Dermis microvascular lymphatic vessel endothelial cell (primary cell): ENCODE measurements around the gene SAPCD2. TPM values are rescaled to one million over a fixed set of nuclear protein-coding genes. Genes with fewer than 3 reads are reported as not detected.

Source experiments
- DNase-seq, 2 donors: peaks; one replicate each; pipeline versions ENCODE4 v3.0.0 to v3.0.0-alpha.2; 2010; ENCODE audit warnings: low read depth in 2 of 2
- total RNA-seq: library from RNA; depleted of rRNA; stranded (reverse); fragments of >200 nt; gene quantifications from 2 replicates; pipeline ENCODE4 v1.2.1, GENCODE V29; 2014

Gene SAPCD2
- total RNA-seq, 1 donor from 2014 or later = 10.3 TPM

DNA sequence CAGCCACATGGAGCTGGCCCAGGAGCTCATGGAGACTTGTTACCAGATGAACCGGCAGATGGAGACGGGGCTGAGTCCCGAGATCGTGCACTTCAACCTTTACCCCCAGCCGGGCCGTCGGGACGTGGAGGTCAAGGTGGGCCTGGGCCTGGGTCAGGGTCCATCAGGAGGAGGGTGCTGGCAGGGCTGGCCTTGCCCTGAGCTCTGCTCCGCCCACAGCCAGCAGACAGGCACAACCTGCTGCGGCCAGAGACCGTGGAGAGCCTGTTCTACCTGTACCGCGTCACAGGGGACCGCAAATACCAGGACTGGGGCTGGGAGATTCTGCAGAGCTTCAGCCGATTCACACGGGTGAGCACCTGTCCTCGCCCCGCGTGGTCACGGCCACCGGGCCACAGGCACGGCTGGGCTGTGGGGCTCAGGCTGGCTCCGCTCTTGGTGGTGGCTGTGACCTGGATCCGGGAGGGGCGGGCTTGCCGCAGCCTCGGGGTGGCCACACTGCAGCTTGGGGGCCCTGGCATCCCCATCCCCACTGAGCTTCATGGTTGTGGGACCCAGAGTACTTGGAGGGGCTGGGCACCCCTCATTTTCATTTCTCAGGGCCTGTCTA, 37.1 kb upstream of the SAPCD2 start:
- DNase-seq = no peak

DNA sequence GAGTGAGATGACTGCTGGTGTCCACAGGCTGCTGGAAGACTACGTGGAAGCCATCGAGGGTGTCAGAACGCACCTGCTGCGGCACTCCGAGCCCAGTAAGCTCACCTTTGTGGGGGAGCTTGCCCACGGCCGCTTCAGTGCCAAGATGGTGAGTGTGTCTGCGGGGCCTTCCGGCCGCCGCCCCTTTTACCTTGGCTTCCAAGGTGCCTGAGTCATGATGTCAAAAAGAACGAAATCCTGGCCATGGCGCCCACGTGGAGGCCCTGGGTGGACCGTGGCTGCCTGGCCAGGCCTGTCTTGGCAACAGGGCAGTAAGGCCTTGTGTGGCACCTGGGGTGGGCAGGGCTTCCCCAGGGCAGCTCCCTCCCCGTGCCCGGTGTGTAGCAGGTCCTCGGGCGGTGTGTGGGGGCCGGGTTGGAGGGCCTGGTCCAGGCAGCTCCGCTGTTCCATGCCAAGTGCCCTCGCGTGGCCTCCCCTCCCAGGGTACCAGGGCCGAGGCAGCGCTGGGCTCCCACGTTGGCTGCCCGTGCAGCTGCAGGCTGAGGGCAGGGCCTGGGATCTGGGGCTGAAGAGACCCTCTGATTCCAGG, 36.4 kb upstream of the SAPCD2 start:
- no peak for DNase-seq

DNA sequence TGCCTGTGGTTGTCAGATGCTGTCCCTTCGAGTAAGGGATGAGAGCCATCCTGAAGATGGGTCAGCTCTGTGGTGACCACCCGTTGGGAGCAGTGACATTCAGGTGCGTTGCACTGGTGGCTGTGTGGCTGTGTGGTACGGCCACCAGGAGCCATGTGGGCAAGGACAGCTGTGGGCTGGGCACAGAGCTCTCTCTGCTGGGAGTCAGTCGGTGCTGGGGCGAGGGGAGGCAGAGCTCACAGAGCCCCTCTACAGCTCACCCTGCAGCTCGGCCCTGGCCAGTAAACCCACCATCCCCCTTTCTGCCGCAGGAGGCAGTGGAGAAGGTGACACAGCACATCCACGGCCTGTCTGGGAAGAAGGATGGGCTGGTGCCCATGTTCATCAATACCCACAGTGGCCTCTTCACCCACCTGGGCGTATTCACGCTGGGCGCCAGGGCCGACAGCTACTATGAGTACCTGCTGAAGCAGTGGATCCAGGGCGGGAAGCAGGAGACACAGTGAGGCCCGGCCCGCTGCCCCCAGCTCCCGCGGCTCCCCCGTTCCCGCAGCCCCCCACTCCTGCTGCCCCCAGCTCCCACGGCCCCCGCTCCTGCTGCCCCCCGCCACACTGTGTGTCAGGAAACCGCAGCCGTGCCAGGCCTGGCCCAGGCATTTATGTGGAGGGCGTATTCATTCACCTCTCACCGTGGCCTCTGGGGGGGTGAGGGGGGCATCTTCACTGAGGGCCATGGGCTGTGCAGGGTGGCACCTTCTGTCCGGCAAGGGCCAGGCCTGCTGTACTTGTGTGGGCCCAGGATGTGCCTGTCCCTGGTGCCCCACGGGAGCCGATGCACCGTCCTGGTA, 35.7 kb upstream of the SAPCD2 start:
- no peak for DNase-seq

DNA sequence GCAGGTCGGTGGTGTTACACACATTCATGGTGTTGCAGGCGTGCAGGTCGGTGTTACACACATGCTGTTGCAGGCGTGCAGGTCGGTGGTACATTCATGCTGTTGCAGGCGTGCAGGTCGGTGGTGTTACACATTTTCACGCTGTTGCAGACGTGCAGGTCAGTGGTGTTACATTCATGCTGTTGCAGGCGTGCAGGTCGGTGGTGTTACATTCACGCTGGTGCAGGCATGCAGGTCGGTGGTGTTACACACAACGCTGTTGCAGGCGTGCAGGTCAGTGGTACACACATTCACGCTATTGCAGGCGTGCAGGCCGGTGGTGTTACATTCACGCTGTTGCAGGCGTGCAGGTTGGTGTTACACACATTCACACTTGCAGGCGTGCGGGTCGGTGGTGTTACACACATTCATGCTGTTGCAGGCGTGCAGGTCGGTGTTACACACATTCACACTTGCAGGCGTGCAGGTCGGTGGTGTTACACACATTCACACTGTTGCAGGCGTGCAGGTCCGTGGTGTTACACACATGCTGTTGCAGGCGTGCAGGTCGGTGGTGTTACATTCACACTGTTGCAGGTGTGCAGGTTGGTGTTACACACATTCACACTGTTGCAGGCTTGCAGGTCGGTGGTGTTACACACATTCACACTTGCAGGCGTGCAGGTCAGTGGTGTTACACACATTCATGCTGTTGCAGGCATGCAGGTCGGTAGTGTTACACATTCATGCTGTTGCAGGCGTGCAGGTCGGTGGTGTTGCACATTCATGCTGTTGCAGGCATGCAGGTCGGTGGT, 33.0 kb upstream of the SAPCD2 start:
- no peak for DNase-seq

DNA sequence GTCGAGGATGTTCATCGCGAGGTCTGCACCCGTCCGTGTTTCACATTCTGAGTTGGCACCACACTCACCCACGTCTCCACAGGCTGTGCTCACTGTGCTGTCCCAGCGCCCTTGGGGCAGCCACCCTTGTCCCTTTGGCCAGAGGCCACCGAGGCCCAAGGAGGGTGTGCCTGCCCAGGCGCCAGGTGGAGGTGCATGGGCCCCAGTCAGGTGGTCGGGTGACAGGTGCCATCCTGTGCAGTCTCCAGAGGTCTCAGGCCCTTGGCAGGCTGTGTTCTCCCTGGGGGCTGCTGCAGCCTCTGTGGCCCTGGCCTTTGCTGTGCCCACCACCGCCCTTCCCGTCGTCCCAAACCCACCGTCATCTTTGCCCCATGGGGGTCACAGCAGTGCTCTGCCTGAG, 28.9 kb upstream of the SAPCD2 start:
- DNase-seq = no peak

DNA sequence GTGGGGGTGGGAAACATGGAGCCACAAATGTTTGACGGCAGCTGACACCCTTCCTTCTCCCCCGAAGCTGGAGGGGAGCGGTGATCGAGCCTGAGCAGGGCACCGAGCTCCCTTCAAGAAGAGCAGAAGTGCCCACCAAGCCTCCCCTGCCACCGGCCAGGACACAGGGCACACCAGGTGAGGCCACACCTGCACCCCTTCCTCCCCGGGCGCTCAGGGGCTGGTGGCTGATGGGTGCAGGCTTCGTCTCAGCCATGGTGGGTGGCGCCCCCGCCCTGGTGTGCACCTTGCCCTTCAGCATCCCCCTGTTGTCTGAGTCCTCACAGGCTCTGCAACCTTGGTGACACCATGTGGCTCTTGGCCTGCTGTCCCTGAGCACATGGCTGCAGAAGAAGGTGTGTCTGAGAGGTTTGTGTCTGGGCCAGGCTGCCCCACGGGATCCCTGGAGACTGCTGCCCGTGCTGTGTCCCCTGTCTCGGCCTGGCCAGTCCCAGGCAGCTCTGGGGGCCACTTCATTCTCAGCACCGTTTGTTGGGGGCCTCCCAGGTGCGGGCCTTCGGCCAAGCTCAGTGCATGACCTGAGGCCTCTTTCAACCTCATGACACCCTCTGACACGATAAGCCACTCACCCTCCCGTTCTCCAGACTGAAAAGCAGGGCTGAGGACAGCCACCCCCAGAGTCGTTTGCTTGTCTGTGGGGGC, 27.6 kb upstream of the SAPCD2 start:
- no peak for DNase-seq

DNA sequence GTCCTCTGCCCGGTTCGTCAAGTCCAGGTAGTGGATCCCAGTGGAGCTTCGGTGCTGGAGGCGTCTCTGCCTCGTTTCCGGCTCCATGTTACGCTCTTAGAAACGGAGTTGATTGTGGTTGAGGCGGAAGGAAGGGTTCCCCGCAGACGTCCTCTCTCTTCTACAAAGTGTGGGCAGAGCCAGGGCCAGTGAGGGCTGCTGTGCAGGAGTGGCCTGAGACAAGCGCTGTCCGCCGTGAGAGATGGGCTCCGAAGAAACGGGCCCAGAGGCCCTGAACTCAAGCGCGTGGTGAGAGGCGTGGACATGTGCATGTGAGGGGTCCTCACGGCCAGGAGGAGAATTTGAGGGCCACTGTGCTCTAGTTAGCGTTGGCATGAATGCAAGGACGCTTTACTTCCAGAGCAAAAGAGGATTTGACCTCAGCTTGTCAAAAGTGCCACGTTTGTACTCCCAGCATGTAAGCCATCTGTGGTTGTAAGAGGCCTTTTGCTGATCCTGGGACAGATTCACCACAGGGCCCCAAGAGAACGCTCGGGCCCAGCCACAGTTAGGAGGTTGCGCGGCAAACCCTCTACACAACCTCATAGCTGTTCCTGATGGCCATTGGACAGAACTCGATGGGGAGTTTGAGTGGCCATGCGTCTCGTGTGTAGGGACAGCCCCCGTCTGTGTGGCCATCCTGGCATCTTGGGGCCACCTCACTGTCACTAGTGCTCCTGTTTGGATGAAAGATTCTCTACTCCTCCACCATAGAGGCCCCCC, 26.6 kb upstream of the SAPCD2 start:
- no peak for DNase-seq

DNA sequence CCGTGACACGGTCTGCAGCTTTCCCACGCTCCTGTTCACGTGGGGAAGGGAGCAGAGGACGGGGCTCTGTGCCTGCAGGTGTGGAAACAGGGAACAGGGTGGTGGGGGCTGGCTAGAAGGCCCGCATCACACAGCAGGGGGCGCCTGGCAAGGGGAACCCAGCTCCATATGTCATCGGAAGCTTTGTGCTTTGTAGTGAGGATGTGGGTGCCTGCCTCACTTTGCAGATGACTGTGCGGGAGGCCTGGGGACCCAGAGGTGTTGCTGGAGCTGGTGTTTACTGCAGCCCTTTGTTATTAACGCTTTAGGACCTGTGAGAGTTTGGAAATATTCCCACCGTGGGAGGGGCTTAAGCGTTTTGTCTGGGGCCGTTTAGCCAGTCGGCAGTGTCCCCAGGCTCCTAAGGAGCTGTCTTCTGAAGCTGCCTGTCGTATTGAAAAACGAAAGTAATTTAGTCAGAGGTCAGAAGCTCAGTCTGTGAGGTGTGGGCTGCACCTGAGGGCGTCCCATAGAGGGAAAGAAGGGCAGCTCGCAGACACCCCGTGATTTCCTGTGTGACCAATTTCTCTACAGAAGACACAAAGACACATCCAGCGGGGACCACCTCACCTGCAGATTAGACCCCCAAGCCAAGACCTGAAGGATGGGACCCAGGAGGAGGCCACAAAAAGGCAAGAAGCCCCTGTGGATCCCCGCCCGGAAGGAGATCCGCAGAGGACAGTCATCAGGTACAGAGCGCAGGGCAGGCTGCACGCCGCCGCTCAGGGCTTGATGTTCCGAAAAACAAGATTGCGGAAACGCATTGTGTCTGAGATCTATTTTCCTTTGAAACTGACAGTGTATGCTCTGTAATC, 25.5 kb upstream of the SAPCD2 start:
- peak in 1 of 2 donors; percentile 25 for DNase-seq

DNA sequence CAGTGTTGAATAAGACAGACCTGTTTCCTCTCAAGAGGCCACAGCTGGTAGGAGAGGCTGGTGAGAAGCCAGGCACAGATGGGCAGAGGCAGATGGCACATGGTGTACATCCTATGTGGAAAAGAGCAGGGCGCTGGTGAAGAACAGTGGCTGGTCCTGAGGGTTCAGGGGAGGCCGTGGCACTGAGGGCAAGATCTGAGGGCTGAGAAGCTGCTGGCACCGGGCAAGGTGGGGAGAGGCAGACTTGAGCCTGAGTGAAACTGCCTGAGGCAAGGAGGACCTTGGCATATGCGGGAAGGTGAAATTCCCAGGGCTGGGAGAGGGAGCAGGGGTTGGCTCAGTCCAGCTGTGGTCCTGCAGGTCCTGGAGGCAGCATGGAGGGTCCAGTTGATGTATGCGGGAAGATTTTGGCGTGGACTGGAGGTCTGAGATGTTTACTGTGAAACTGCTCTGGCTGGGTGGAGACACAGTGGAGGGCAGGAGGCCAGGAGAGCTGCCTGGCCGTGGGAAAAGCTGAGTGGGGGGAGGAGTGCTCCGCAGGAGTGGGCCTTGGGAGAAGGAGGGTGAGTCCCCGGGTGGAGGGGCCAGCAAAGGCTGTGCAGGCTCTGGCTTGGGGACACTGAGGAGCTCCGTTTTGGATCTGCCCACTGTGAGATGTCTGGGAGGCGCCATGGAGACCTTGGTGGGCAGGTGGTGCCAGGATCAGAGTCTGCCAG, 19.0 kb upstream of the SAPCD2 start:
- DNase-seq = no peak

DNA sequence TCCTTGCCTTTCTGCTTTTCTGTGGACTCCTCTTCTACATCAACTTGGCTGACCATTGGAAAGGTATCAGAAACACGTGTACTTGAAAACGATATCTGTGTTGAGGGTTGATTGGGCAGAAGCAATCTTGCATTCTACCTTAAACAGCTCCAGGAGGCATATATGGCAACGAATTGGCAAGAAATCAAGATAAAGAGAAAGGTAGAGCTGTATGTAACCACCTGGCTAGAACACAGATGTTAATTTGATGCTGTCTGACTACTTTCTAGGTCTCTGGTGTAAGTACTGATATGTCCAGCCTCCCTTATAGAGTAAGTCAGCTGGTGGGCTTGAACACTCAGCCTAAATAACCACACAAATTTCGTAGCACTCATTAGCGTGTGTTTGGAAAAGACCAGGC, 17.8 kb upstream of the SAPCD2 start:
- DNase-seq = no peak

DNA sequence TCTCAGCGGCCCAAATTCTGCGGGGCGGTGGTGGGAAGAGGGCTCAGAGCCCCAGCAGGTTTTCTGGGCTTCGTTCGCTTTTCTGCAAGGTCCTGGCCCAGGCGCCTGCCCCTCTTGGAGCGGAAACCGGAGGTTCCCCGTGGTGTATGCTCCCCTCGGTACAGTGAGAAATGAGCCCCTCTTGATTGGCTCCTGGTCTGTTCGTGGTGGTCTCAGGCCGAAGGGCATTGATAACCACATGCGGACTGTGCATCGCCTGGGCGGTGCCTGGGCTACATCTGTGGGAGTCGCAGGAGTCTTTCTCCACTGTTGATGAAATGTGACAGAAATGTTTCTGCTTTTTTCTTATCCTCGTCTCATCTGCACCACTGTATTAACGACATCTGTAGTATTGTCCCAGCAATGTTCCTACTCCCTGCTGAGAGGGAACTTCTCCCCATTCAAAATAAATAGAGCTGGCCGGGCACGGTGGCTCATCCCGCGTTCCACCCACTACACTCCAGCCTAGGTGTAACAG, 17.1 kb upstream of the SAPCD2 start:
- peak in 1 of 2 donors; percentile 12 for DNase-seq

DNA sequence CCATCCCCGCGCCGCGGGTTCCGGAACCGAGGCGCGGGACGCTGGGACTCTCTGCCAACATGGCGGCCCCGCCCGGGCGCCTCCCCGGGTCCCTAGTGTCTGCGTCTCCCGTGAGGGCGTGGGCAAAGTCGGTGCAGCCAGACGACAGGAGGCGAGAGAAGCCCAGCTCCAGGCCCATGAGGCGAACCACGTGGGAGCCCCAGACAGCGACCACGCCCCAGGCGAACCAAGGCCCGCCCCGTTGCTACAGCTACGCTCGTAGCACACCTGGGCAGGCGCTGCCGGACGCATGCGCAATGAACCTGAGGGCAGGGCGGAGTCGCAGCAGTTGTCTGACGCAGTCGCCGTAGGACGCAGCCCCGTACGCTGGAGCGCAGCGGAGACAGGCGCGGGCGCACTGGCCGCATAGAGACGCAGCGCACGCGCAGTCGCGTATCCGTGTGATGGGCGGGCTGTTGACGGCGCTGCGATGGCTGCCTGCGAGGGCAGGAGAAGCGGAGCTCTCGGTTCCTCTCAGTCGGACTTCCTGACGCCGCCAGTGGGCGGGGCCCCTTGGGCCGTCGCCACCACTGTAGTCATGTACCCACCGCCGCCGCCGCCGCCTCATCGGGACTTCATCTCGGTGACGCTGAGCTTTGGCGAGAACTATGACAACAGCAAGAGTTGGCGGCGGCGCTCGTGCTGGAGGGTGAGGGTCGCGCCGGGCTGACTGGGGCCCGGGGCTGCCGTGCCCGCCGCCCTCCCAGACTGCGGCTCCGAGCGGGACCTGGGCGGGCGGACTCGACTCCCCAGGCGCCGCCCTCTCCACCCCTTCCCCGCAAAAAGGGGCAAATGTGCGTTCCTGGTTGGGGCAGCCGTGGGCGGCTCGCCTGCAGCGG, 16.4 kb upstream of the SAPCD2 start, which contains the start of gene MAN1B1:
TSS of gene MAN1B1 (plus strand) at position 455 of the 878 bp plus-strand sequence. CDS start at position 470, 15 bp downstream.
- DNase-seq = peak; percentile 97 to 99

DNA sequence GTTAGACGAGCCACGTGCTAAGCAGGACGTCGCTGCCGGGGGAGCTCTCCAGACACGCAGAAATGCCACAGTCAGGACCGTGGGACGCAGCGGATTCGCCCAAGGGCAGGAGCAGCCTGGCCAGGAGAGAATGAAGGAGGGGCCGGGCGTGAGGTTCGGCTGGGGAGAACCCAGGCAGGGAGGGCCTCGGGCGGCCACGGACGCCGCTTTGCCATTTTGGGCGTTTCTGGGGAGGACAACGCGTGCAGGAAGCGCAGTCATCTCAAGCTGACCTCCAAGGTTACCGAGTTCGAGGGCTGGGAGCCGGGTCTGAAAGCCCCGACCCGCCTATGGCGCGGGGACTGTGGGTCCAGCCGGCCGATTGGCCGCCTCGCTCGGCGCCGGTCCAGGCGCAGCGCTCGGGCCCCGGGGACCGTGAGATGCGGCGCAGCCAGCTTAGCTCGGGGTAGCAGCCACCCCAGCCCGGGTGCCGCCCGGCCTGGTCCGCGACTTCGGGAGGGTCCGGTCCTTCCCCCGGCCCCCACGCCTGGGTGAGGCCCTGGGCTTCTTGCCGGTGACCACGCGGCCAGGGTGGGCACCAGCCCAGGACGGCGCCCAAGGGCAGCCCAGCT, 15.7 kb upstream of the SAPCD2 start:
- DNase-seq = peak in 1 of 2 donors; percentile 37

DNA sequence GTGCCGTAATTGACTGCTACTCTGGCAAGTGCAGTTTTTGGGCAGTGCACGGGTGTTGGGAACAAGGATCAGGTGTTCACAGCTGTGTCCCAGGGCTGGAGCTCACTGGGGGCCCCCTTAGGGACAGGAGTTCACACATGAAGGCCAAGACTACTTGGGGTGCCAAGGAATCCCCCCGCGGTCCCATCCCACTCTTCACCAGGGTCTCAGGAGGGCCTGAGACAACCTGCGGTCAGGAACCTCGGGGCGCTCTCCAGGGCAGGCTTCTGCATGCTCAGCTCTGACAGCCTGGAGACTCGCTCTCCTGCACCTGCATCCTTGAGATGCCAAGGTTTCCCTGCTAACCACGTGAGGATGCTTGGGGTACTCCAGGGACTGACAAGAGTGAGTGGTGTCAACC, 14.2 kb upstream of the SAPCD2 start:
- DNase-seq = no peak

DNA sequence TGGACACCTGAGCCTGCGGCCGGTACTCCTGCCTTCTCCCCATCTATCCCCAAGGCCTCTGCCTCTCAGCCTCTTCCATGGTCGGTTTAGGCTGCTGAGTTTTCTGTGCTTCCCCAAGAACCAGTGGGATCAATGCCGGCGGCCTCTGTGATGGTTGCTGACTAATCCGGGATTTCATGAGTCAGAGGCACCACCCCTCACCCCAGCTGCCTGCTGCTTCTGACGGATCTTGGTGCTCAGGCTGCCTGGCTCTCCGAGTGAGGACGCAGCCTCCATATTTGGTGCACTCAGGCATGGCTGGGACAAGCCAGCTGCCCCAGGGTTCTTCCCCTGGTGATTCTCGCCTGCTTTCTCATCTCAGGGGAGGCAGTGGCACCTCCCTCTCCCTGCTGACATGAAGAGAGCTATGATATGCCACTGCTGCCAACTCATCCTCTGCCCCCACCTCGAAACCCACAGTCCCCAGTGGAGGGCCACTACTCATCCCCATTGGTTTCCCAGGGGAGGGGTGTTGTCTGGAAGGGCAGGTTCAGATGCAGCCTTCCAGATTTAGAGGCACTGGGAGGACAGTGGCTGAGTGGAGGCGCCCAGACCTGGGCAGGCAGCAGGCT, 13.1 kb upstream of the SAPCD2 start:
- peak in 1 of 2 donors; percentile 88 for DNase-seq

DNA sequence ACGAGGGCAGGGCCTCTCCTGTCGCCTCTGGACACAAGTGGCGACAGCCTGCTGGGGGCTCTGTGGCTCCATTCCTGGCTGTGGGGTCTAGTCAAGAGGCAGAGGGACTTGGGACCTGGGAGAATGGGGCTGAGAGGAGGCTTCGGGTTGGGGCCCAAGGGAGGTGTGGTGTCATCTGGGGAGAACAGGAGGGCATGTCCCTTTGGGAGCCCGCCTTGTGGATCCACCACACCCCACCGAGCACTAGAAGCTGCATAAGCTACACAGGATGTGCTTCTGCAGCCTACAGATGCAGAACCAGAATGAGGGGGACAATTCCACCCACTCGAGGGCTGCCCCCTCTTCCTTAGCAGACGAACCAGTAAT, 12.6 kb upstream of the SAPCD2 start:
- no peak for DNase-seq
